ENCODE results near the gene NOTUM.
"Not testable (repeated sequence)": the region's sequence is repeated elsewhere in the genome, so short reads cannot be mapped to it uniquely, and the experiment has no call there.

Gene NOTUM

GRCh38 chr17:81996757-81997441 is 35.9 kb upstream of the NOTUM start:
- DNase-seq (ENCODE audit: low read depth in 2 of 2, low spot score in 1 of 2), result no peak

GRCh38 chr17:81996232-81996756 is 35.3 kb upstream of the NOTUM start:
- DNase-seq (ENCODE audit: low read depth in 2 of 2, low spot score in 1 of 2), result no peak

GRCh38 chr17:81995463-81996231 is 34.7 kb upstream of the NOTUM start:
- no peak for DNase-seq (ENCODE audit: low read depth in 2 of 2, low spot score in 1 of 2)

- no peak for DNase-seq (ENCODE audit: low read depth in 2 of 2, low spot score in 1 of 2)
Observed at GRCh38 chr17:81994593-81995462, 33.8 kb upstream of the NOTUM start.

- no peak for DNase-seq (ENCODE audit: low read depth in 2 of 2, low spot score in 1 of 2)
Observed at GRCh38 chr17:81993729-81994592, 33.0 kb upstream of the NOTUM start.

GRCh38 chr17:81992306-81993102 is 31.5 kb upstream of the NOTUM start:
- DNase-seq (ENCODE audit: low read depth in 2 of 2, low spot score in 1 of 2), result no peak

- DNase-seq (ENCODE audit: low read depth in 2 of 2, low spot score in 1 of 2), result no peak
Observed at GRCh38 chr17:81991684-81992305, 30.8 kb upstream of the NOTUM start.

GRCh38 chr17:81990836-81991683 is 30.1 kb upstream of the NOTUM start:
- DNase-seq (ENCODE audit: low read depth in 2 of 2, low spot score in 1 of 2), result no peak

GRCh38 chr17:81987161-81987770 is 26.3 kb upstream of the NOTUM start:
- DNase-seq (ENCODE audit: low read depth in 2 of 2, low spot score in 1 of 2), result no peak

- no peak for DNase-seq (ENCODE audit: low read depth in 2 of 2, low spot score in 1 of 2)
Observed at GRCh38 chr17:81986606-81987005, 25.6 kb upstream of the NOTUM start.

- DNase-seq (ENCODE audit: low read depth in 2 of 2, low spot score in 1 of 2), result no peak
Observed at GRCh38 chr17:81984773-81985410, 23.9 kb upstream of the NOTUM start.

- DNase-seq (ENCODE audit: low read depth in 2 of 2, low spot score in 1 of 2), result no peak
Observed at GRCh38 chr17:81983639-81984373, 22.8 kb upstream of the NOTUM start.

GRCh38 chr17:81983011-81983638 is 22.1 kb upstream of the NOTUM start:
- no peak for DNase-seq (ENCODE audit: low read depth in 2 of 2, low spot score in 1 of 2)

- not testable (repeated sequence) for DNase-seq (ENCODE audit: low read depth in 2 of 2, low spot score in 1 of 2)
Observed at GRCh38 chr17:81981511-81981910, 20.5 kb upstream of the NOTUM start.

GRCh38 chr17:81980707-81981343 is 19.8 kb upstream of the NOTUM start:
- DNase-seq (ENCODE audit: low read depth in 2 of 2, low spot score in 1 of 2), result no peak

- DNase-seq (ENCODE audit: low read depth in 2 of 2, low spot score in 1 of 2), result no peak
Observed at GRCh38 chr17:81980122-81980521, 19.1 kb upstream of the NOTUM start.

Measured in stimulated activated CD8-positive, alpha-beta memory T cell treated with anti-CD3 and anti-CD28 coated beads, Interleukin-4, amount 100 ng/mL, for 4 hours (primary cell).